GM06990 (cell line): ENCODE results near the gene CD52.

Experiments used
- DNase-seq: peaks from one replicate; pipeline ENCODE4 v3.0.0-alpha.2; 2011; ENCODE audit not compliant: insufficient read length; ENCODE audit errors: extremely low read depth
- H3K27me3 ChIP-seq: replicated peaks from 2 replicates; pipeline ENCODE4 v1.6.0; 2011; ENCODE audit warnings: low read length; ENCODE audit not compliant: control insufficient read depth, insufficient read depth
- H3K36me3 ChIP-seq: 2 replicates; pipeline ENCODE4 v1.5.1; 2011; ENCODE audit warnings: low read length; ENCODE audit not compliant: control insufficient read depth, insufficient read depth
- H3K4me3 ChIP-seq: replicated peaks from 2 replicates; pipeline ENCODE4 v1.5.1; 2011; ENCODE audit warnings: low read depth, mild to moderate bottlenecking, control low read depth, low read length
- TF ChIP-seq, protein P1 (sequence below): IDR thresholded peaks from 2 replicates; pipeline ENCODE4 v1.5.1; 2011; ENCODE audit warnings: low read length, control low read depth, mild to moderate bottlenecking, inconsistent platforms; ENCODE audit not compliant: insufficient read depth, poor library complexity, severe bottlenecking

Gene CD52

DNA sequence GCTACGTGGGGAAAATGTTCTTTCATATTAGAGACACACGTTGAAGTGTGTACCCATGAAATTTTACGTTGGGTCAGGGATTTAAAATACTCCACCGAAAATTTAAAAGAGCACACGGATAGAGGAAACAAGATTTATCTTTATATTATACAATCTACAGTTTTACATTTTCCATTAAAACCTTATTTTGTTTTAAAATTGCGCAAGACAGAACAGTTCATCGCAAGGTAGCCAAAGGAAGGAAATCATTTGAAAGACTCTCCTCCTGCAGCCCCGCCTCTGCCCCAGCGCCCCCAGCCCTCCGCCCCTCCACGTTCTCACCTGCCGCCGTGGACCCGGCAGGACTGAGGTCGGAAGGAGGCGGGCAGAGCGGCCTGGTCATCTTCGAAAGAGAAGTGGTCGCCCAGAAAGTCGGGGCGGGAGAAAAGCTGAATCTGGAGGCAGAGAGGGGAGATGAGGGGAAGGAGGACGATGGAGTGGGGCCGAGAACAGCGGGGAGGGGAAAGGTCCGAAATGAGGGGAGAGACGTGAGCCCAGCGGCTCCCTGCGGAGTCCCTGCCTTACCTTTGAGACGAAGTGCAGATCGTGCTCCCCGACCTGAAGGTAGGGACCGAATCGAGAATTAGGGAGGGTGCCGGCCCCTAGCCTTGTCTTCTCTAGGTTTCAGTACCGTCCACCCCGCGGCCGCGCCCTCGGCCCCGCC is 18.2 kb downstream of the CD52 start:
- H3K27me3 ChIP-seq: no peaks in the 10 kb centered on the region
- no peak for DNase-seq
- H3K4me3 ChIP-seq: peak overlapping the region; percentile 49
- TF ChIP-seq, protein P1, sequence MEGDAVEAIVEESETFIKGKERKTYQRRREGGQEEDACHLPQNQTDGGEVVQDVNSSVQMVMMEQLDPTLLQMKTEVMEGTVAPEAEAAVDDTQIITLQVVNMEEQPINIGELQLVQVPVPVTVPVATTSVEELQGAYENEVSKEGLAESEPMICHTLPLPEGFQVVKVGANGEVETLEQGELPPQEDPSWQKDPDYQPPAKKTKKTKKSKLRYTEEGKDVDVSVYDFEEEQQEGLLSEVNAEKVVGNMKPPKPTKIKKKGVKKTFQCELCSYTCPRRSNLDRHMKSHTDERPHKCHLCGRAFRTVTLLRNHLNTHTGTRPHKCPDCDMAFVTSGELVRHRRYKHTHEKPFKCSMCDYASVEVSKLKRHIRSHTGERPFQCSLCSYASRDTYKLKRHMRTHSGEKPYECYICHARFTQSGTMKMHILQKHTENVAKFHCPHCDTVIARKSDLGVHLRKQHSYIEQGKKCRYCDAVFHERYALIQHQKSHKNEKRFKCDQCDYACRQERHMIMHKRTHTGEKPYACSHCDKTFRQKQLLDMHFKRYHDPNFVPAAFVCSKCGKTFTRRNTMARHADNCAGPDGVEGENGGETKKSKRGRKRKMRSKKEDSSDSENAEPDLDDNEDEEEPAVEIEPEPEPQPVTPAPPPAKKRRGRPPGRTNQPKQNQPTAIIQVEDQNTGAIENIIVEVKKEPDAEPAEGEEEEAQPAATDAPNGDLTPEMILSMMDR: no peak
- no peaks in the 10 kb centered on the region for H3K36me3 ChIP-seq

DNA sequence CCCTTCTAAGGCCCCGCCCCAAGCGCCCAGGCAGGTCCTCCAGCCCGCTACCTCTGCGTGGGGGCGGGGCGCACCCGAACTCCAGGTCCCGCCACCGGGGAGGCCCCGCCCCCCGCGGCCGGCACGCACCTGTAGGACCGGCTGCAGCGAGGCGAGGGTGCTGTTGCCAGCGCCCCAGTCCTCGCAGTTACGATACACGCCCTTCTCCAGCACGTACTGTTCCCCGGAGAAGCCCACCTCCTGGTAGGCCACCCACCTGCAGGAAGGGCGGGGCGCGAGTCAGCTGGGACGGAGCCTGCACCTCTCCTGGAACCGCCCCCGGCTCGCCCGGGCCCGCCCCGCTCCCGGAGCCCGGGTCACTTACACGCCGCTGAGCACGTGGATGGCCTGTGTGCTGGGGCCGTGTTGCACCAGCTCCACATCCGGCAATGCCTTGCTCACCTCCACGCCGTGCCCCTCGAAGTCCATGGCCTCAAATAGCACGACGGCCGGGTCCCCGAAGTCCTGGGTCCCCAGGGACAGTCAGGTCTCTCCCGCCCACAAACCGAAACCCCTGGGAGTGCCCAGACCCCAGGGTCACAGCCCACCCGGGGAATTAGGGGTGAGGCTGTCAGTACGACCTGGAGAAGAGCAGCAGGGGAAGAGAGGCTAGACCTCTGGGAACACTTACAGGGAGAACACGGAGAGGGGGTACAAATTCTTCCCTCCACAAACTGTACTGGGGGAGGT is 18.9 kb downstream of the CD52 start:
- TF ChIP-seq, protein P1: no peak
- Histone ChIP-seq H3K27me3 (no peaks in the 10 kb centered on the region), H3K4me3 (peak overlapping the region; percentile 49), H3K36me3 (no peaks in the 10 kb centered on the region)
- peak; percentile 81 for DNase-seq

DNA sequence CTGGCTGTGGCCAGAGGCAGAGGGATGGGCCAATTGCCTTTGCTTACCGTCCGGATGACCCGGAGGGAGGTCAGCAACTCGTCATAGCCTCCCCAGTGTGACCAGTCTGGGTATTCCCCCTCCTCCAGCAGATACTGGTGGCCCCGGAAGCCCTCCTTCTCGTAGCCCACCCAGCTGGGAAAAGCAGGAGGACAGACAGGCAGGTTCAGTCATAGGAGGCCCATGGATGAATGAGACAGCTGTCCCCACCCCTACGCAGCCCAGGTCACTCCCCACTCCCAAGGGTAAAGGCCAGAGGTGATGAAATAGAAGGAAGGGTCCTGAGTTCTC is 19.4 kb downstream of the CD52 start:
- Histone ChIP-seq H3K36me3 (no peaks in the 10 kb centered on the region), H3K27me3 (no peaks in the 10 kb centered on the region), H3K4me3 (no peak overlapping the region)
- DNase-seq: no peak
- TF ChIP-seq, protein P1: no peak

DNA sequence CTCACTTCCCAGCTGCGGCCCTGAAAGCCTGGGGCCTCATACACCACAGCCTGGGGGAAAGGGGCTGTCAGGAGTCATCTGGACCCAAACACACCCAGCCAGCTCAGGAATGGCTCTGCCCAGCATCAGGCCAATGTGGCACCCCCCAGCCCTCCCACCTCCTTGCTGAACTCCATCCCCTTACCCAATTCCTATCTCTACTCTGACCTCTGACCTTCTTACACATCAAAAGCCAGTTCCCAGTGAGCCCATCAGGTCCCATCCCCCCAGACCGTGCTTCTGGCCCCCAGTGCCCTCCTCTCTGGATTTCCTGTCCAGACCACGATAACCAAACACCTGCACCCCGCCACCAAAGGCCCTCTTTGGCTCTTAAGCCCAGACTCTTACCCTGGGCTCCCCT is 19.9 kb downstream of the CD52 start:
- Histone ChIP-seq H3K27me3 (no peaks in the 10 kb centered on the region; the same call in 1 of the 2 replicates), H3K36me3 (no peaks in the 10 kb centered on the region), H3K4me3 (no peak overlapping the region)
- TF ChIP-seq, protein P1: no peak
- no peak for DNase-seq

DNA sequence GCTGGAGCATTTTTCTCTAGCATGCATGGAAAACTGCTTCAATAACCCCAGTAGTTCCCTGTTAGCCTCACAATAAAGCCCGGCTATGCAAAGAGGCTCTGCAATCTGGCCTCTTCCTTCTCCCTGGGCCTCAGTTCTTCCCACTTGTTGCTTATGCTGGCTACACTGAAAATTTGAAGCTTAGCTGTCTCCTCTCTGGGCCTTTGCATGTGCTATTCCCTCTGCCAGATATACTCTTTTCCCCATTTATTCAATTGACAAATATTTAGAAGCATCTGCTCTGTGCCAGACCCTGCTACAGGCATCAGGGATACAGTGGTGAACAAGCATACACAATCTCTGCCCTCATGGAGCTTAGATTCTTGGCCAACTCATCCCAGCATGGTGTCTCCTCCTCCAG is 20.9 kb downstream of the CD52 start:
- no peak for DNase-seq
- Histone ChIP-seq H3K36me3 (no peaks in the 10 kb centered on the region), H3K27me3 (no peaks in the 10 kb centered on the region; the same call in 1 of the 2 replicates), H3K4me3 (no peak overlapping the region)
- TF ChIP-seq, protein P1: no peak
